ENCODE measurements around the gene LINC01488. TPM values are rescaled to one million over a fixed set of nuclear protein-coding genes. Genes with fewer than 3 reads are reported as not detected.

Gene LINC01488
- total RNA-seq, 3 donors from 2014 or later, result not detected

DNA sequence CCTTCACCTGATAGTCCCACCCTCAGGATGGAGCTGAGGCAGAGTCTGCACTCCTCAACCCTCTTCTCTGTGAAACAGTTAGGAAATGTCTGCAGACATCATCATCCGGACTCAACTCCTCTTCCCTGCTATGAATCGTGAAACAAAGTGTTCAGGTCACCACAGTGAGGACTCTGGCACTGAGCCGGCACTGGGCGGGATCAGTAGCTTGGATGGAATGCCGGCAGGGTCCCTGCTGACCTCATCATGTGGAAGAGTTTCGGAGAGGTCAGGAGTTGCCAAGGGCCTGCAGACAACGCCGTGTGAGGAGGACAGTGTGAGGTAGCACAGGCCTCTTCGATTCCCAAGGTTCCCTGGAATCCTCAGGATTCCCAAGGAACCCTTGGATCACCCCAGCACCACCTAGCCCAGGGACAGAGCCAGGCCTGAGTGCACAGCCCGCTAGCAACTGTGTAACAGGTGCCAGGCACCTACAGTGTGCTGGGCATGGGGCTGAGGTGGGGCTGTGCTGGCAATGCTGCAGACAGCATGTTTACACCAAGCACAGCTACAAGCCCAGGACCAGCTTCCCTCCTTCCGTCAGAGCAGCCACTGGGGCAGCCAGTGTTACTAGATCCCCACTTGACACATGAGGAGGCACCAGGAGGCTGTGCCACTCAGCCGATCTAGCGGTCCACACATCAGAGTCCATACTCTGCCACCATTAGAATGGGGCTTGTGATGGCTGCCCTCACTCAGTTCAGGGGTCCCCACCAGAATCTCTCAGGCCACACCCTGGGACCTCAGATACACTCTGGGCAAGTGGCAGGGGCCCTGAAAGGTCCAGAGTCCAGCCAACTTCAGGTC is 693 bp upstream of the LINC01488 start:
- H3K27me3 ChIP-seq, result no peaks in the 10 kb centered on the region
- DNase-seq (ENCODE audit: low spot score in 2 of 2), result peak in 1 of 2 donors; percentile 69
- intact Hi-C loops (cut with DNase I; ENCODE audit: low total_unique reads), result no loop called here
- H3K4me3 ChIP-seq, result no peak overlapping the region
- H3K27ac ChIP-seq, result peak overlapping the region; percentile 4 to 69
- H3K4me1 ChIP-seq, result no peaks in the 10 kb centered on the region
- no peaks in the 10 kb centered on the region for H3K9me3 ChIP-seq
- H3K36me3 ChIP-seq, result no peaks in the 10 kb centered on the region
- TF ChIP-seq, protein P1, sequence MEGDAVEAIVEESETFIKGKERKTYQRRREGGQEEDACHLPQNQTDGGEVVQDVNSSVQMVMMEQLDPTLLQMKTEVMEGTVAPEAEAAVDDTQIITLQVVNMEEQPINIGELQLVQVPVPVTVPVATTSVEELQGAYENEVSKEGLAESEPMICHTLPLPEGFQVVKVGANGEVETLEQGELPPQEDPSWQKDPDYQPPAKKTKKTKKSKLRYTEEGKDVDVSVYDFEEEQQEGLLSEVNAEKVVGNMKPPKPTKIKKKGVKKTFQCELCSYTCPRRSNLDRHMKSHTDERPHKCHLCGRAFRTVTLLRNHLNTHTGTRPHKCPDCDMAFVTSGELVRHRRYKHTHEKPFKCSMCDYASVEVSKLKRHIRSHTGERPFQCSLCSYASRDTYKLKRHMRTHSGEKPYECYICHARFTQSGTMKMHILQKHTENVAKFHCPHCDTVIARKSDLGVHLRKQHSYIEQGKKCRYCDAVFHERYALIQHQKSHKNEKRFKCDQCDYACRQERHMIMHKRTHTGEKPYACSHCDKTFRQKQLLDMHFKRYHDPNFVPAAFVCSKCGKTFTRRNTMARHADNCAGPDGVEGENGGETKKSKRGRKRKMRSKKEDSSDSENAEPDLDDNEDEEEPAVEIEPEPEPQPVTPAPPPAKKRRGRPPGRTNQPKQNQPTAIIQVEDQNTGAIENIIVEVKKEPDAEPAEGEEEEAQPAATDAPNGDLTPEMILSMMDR (IDR thresholded peaks at IDR 0.05), result no peak
- TF ChIP-seq POLR2AphosphoS5 (IDR thresholded peaks at IDR 0.05) (no peak), POLR2A (IDR thresholded peaks at IDR 0.05) (no peak)

DNA sequence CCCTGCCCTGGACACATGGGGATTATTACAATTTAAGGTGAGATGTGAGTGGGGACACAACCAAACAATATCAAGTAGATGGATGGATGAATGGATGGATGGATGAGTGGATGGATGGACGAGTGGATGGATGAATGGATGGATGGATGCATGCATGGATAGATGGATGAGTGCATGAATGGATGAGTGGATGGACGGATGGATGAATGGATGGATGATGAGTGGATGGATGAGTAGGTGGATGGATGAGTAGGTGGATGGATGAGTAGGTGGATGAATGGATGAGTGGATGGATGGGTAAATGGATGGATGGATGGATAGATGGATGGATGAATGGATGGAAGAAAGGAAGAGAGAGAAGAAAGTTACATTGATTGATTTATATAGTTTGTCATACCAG is 859 bp downstream of the LINC01488 start:
- no peak for DNase-seq (ENCODE audit: low spot score in 2 of 2)
- Histone ChIP-seq H3K4me3 (no peak overlapping the region), H3K9me3 (no peaks in the 10 kb centered on the region), H3K36me3 (no peaks in the 10 kb centered on the region), H3K27ac (no peak overlapping the region), H3K4me1 (peaks cover 5 to 11% of the 10 kb centered on the region in 2 donors), H3K27me3 (no peaks in the 10 kb centered on the region)
- TF ChIP-seq POLR2A (IDR thresholded peaks at IDR 0.05) (no peak), POLR2AphosphoS5 (IDR thresholded peaks at IDR 0.05) (no peak)
- TF ChIP-seq, protein P1 (IDR thresholded peaks at IDR 0.05), result no peak
- intact Hi-C loops (cut with DNase I; ENCODE audit: low total_unique reads), result no loop called here

DNA sequence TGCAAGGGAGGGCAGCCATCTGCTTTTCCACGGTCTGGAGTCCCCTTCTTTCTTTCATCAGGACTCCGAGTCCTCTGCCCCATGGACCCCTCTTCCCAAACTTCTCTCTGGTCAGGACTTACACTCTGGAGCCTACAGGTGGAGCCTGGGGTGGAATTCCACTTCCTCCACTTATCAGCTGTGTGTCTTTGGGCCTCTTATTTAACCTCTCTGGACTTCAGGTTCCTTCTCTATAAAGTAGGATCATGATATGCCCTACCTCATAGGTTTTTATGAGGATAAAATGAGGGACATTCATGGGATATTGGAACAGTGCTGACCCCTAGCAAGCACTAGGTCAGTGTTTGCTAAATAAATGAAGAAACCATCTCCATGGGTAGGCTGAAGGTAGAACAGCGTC is 1.7 kb downstream of the LINC01488 start:
- TF ChIP-seq POLR2A (IDR thresholded peaks at IDR 0.05) (no peak), POLR2AphosphoS5 (IDR thresholded peaks at IDR 0.05) (no peak)
- TF ChIP-seq, protein P1 (IDR thresholded peaks at IDR 0.05), result no peak
- H3K36me3 ChIP-seq, result no peaks in the 10 kb centered on the region
- H3K4me3 ChIP-seq, result no peak overlapping the region
- H3K27ac ChIP-seq, result no peak overlapping the region
- DNase-seq (ENCODE audit: low spot score in 2 of 2), result no peak
- no peaks in the 10 kb centered on the region for H3K9me3 ChIP-seq
- H3K27me3 ChIP-seq, result no peaks in the 10 kb centered on the region
- peaks cover 5 to 11% of the 10 kb centered on the region in 2 donors for H3K4me1 ChIP-seq
- intact Hi-C loops (cut with DNase I; ENCODE audit: low total_unique reads), result no loop called here

DNA sequence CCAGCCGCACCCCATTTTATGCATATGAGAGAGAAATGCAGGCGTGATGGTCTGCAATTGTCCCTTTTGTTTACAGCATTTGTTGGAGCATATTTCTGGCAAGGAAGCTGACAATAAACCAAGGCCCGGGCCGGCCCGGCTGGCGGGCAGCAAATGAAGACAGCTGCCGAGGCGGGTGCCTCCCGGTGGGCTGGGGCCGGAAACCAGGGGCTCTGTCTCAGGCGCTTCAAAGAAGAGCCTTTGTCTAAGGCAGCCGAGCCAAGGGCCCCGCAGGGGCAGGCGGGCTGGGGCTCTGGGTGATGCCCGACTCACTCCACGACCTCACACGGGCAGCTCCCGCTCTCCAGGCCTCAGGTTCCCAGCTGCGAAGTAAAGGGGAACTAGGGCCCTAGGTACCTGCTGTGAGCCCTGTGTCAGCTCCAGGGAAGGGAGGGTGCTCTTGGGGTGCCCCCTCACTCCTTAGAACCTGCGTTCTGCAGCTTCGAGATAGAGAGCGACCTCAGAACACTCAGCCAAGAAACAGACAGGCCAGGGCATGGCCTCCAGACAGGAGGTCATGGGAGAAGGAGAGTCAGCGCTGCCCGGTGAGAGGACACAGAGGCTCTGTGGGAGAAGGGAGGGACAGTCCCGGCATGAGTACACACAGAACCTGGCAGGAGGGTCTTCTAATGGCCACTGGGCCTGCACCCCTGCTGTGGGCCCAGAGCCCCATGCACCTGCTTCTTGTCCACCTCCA is 2.4 kb downstream of the LINC01488 start:
- H3K4me1 ChIP-seq, result peaks cover 5 to 11% of the 10 kb centered on the region in 2 donors
- intact Hi-C loops (cut with DNase I; ENCODE audit: low total_unique reads), result no loop called here
- DNase-seq (ENCODE audit: low spot score in 2 of 2), result no peak
- no peak for TF ChIP-seq POLR2AphosphoS5 (IDR thresholded peaks at IDR 0.05)
- no peak for TF ChIP-seq POLR2A (IDR thresholded peaks at IDR 0.05)
- TF ChIP-seq, protein P1 (IDR thresholded peaks at IDR 0.05), result no peak
- H3K4me3 ChIP-seq, result no peak overlapping the region
- no peaks in the 10 kb centered on the region for H3K27me3 ChIP-seq
- no peaks in the 10 kb centered on the region for H3K9me3 ChIP-seq
- no peak overlapping the region for H3K27ac ChIP-seq
- no peaks in the 10 kb centered on the region for H3K36me3 ChIP-seq

Measured in breast epithelium (tissue), 4 donors.